ENCODE data around the gene FAM107A.

GRCh38 chr3:58564456-58565160 is 12.6 kb downstream of the FAM107A start:
- TF ChIP-seq, protein P1, sequence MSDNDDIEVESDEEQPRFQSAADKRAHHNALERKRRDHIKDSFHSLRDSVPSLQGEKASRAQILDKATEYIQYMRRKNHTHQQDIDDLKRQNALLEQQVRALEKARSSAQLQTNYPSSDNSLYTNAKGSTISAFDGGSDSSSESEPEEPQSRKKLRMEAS (IDR thresholded peaks at IDR 0.05) = no peak
- TF ChIP-seq CTCF (IDR thresholded peaks at IDR 0.05 in 2 of 3, conservative IDR thresholded peaks at IDR 0.05 in 1 of 3; ENCODE audit: borderline replicate concordance in 1 of 3, insufficient read depth in 1 of 3, low read depth in 2 of 3, low read length in 2 of 3) = no peak
- TF ChIP-seq POLR2A (IDR thresholded peaks at IDR 0.05; ENCODE audit: borderline replicate concordance, extremely low read depth, insufficient read depth, insufficient read length) = no peak
- TF ChIP-seq REST (IDR thresholded peaks at IDR 0.05; ENCODE audit: low read depth) = no peak
- TF ChIP-seq RAD21 (IDR thresholded peaks at IDR 0.05; ENCODE audit: low read depth) = no peak
- no peak for TF ChIP-seq EZH2 (IDR thresholded peaks at IDR 0.05)
- TF ChIP-seq SRF (IDR thresholded peaks at IDR 0.05; ENCODE audit: low read depth) = no peak
- TF ChIP-seq SP1 (IDR thresholded peaks at IDR 0.05; ENCODE audit: low read depth) = no peak
- TF ChIP-seq, protein P2, sequence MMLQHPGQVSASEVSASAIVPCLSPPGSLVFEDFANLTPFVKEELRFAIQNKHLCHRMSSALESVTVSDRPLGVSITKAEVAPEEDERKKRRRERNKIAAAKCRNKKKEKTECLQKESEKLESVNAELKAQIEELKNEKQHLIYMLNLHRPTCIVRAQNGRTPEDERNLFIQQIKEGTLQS (IDR thresholded peaks at IDR 0.05) = no peak
- TF ChIP-seq YY1 (IDR thresholded peaks at IDR 0.05; ENCODE audit: extremely low read depth, insufficient replicate concordance, low read depth, low read length) = no peak
- TF ChIP-seq POLR2AphosphoS5 (IDR thresholded peaks at IDR 0.05; ENCODE audit: low read depth, low read length) = no peak
- TF ChIP-seq CEBPB (IDR thresholded peaks at IDR 0.05; ENCODE audit: low read depth) = no peak
- TF ChIP-seq TCF7L2 (IDR thresholded peaks at IDR 0.05; ENCODE audit: borderline replicate concordance, extremely low read depth, insufficient read depth, insufficient read length) = no peak
- TF ChIP-seq EZH2phosphoT487 (IDR thresholded peaks at IDR 0.05; ENCODE audit: borderline replicate concordance) = no peak
